CD4-positive, CD25-positive, alpha-beta regulatory T cell (primary cell): ENCODE results near the gene ZFP69B. TPM values are rescaled to one million over a fixed set of nuclear protein-coding genes. Genes with fewer than 3 reads are reported as not detected.

Experiments used
- ATAC-seq, 2 donors: fragments of 150-1000 bp; cut with Tn5 transposase; one replicate each; pipeline ENCODE4 v1.10.0; 2021; ENCODE audit warnings: low read depth in 2 of 2, moderate number of reproducible peaks in 2 of 2, moderate library complexity in 1 of 2
- DNase-seq, 3 donors: peaks; one replicate each; pipeline versions ENCODE4 v3.0.0 to v3.0.0-alpha.2; 2012 to 2022; ENCODE audit warnings: mixed read lengths in 1 of 3
- H3K27ac ChIP-seq: one replicate; pipeline ENCODE4 v1.7.0; 2013; ENCODE audit warnings: mild to moderate bottlenecking, low read length; ENCODE audit not compliant: insufficient read depth, poor library complexity, severe bottlenecking
- H3K27me3 ChIP-seq: one replicate; pipeline ENCODE4 v1.7.0; 2013; ENCODE audit warnings: low read length; ENCODE audit not compliant: control insufficient read depth, insufficient read depth
- H3K36me3 ChIP-seq: one replicate; pipeline ENCODE4 v1.7.0; 2013; ENCODE audit warnings: mild to moderate bottlenecking, low read length, moderate library complexity; ENCODE audit not compliant: control insufficient read depth, insufficient read depth
- H3K4me1 ChIP-seq: 2 replicates; pipeline ENCODE4 v1.7.0; 2013; ENCODE audit warnings: mild to moderate bottlenecking, low read length; ENCODE audit not compliant: insufficient read depth, control insufficient read depth, poor library complexity, severe bottlenecking
- H3K4me3 ChIP-seq: one replicate; pipeline ENCODE4 v1.7.0; 2013; ENCODE audit warnings: low read depth, mild to moderate bottlenecking, low read length, moderate library complexity
- H3K9me3 ChIP-seq, 2 experiments: 1 replicate in 1 of 2; 2 replicates in 1 of 2; pipeline ENCODE4 v1.7.0; 2013; ENCODE audit warnings: low read length in 2 of 2, mild to moderate bottlenecking in 1 of 2, moderate library complexity in 1 of 2; ENCODE audit not compliant: control insufficient read depth in 2 of 2
- H3K27ac Mint-ChIP-seq, 3 donors: one replicate each; pipeline ENCODE4 v1.8.0; 2020 to 2022; ENCODE audit warnings: mild to moderate bottlenecking in 3 of 3, mixed read lengths in 3 of 3, moderate library complexity in 2 of 3
- H3K27me3 Mint-ChIP-seq: one replicate; pipeline ENCODE4 v1.8.0; 2022; ENCODE audit warnings: mild to moderate bottlenecking, mixed read lengths
- H3K36me3 Mint-ChIP-seq: one replicate; pipeline ENCODE4 v1.8.0; 2020; ENCODE audit warnings: mixed read lengths
- H3K4me1 Mint-ChIP-seq, 4 donors: one replicate each; pipeline ENCODE4 v1.8.0; 2020 to 2022; ENCODE audit warnings: mixed read lengths in 4 of 4, mild to moderate bottlenecking in 1 of 4
- H3K4me3 Mint-ChIP-seq, 4 donors: one replicate each; pipeline ENCODE4 v1.8.0; 2020 to 2022; ENCODE audit warnings: mild to moderate bottlenecking in 4 of 4, mixed read lengths in 4 of 4, moderate library complexity in 3 of 4
- H3K9me3 Mint-ChIP-seq, 7 donors: one replicate each; pipeline ENCODE4 v1.8.0; 2020 to 2022; ENCODE audit warnings: mixed read lengths in 7 of 7, mild to moderate bottlenecking in 3 of 7, moderate library complexity in 2 of 7
- polyA plus RNA-seq, 4 donors: library from polyadenylated mRNA; unstranded; fragments of 300-500 nt; fragmentation: Illumina TruSeq; gene quantifications; one replicate each; pipeline ENCODE4 v1.2.3, GENCODE V29; 2021
- total RNA-seq: library from RNA; stranded (reverse); gene quantifications from one replicate; pipeline ENCODE4 v1.2.3, GENCODE V29; 2022

ZFP69B gene
- total and polyA plus RNA-seq, 5 donors from 2014 or later: 1.3 to 2.6 (median 2.0) TPM

DNA sequence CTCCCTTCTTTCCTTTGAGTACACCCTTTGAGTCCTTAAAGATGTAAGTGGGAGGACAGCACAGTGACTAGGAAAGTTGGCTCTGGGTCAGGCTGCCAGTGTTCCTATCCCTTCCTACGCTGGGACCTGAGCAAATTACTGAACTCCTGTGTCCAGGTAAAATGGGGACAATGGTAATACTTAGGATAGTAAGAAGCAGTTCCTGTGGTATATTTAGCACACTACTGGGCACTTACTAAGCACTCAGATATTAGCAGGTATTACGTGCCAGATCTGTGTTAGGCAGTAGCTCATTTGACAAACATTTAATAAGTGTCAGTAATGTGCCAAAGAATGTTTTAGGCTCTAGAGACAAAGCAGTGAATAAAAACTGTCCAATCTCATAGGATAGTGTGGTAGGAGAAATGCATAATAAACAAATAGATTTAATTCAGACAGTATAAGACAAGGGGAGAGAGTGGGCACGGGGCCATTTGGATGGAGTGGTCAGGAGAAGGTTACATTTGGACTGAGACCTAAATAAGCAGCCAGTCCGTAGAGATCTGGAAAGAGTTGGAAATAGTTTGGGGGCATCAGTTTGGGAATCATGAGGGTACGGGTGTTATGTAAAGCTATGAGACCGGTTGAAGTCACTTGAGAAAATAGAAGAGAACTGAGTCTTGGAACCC lies 26.2 kb upstream of the ZFP69B start:
- Mint-ChIP-seq H3K36me3 (peaks cover 53% of the 10 kb centered on the region), H3K27me3 (no peaks in the 10 kb centered on the region), H3K4me1 (peaks cover 5 to 13% (median 7%) of the 10 kb centered on the region in 4 donors), H3K4me3 (peak overlapping the region in 1 of 4 donors; percentile 22), H3K9me3 (peaks cover 0 to 2% (median 0%) of the 10 kb centered on the region in 7 donors), H3K27ac (peak overlapping the region in 2 of 3 donors; percentile 26 to 33)
- Histone ChIP-seq H3K9me3 (no peaks in the 10 kb centered on the region), H3K4me3 (no peak overlapping the region), H3K27ac (no peak overlapping the region), H3K27me3 (no peaks in the 10 kb centered on the region), H3K36me3 (peaks cover 48% of the 10 kb centered on the region), H3K4me1 (no peaks in the 10 kb centered on the region)
- ATAC-seq (no peak), DNase-seq (no peak)

DNA sequence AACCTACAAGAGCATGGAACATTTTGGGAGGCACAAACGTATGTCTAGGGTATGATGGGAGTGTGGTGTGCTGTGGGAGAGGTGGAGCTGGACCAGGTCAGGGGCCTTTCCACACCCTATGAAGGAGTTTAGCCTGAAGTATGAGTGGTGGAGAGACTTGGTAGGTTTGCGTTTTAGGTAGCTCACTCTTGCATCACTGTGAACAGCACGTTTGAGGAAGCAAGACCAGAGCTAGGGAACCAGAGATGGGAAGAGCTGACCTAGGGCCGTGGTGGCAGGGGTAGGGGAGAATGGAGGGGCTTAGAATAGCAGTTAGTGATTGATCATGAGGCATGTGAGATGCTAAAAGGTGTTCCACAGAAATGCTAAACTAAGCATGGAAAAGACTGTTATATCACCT lies 25.1 kb upstream of the ZFP69B start:
- Histone ChIP-seq H3K27ac (no peak overlapping the region), H3K27me3 (no peaks in the 10 kb centered on the region), H3K9me3 (no peaks in the 10 kb centered on the region), H3K4me1 (no peaks in the 10 kb centered on the region), H3K36me3 (peaks cover 39% of the 10 kb centered on the region), H3K4me3 (no peak overlapping the region)
- DNase-seq (no peak), ATAC-seq (no peak)
- peak overlapping the region in 1 of 3 donors; percentile 76 for H3K27ac Mint-ChIP-seq
- H3K4me3 Mint-ChIP-seq: no peak overlapping the region
- H3K27me3 Mint-ChIP-seq: no peaks in the 10 kb centered on the region
- H3K36me3 Mint-ChIP-seq: peaks cover 49% of the 10 kb centered on the region
- peaks cover 0 to 2% (median 0%) of the 10 kb centered on the region in 7 donors for H3K9me3 Mint-ChIP-seq
- H3K4me1 Mint-ChIP-seq: peaks cover 5 to 13% (median 5%) of the 10 kb centered on the region in 4 donors

DNA sequence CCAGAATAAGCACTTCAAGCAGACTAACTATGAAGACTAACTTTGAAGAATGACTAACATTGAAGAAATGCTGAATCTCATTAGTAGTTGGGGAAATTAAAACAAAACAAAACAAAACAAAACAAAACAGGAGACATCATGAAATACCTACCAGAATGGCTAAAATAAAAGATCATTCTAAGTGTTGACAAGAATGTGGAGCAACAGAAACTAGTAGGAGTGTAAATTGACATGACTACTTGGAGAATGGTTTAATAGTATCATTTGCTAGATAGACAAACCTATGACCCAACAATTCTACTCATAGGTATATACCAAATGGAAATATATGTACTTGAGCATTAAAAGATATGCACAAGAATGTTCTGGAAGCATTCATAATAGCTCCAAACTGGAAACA lies 18.9 kb upstream of the ZFP69B start:
- Histone ChIP-seq H3K27me3 (no peaks in the 10 kb centered on the region), H3K9me3 (no peaks in the 10 kb centered on the region), H3K4me1 (no peaks in the 10 kb centered on the region), H3K27ac (no peak overlapping the region), H3K36me3 (no peaks in the 10 kb centered on the region), H3K4me3 (no peak overlapping the region)
- ATAC-seq (no peak), DNase-seq (no peak)
- Mint-ChIP-seq H3K27ac (no peak overlapping the region), H3K4me1 (peaks cover 2 to 11% (median 3%) of the 10 kb centered on the region in 4 donors), H3K27me3 (no peaks in the 10 kb centered on the region), H3K36me3 (peaks cover 9% of the 10 kb centered on the region), H3K9me3 (no peaks in the 10 kb centered on the region), H3K4me3 (no peak overlapping the region)

DNA sequence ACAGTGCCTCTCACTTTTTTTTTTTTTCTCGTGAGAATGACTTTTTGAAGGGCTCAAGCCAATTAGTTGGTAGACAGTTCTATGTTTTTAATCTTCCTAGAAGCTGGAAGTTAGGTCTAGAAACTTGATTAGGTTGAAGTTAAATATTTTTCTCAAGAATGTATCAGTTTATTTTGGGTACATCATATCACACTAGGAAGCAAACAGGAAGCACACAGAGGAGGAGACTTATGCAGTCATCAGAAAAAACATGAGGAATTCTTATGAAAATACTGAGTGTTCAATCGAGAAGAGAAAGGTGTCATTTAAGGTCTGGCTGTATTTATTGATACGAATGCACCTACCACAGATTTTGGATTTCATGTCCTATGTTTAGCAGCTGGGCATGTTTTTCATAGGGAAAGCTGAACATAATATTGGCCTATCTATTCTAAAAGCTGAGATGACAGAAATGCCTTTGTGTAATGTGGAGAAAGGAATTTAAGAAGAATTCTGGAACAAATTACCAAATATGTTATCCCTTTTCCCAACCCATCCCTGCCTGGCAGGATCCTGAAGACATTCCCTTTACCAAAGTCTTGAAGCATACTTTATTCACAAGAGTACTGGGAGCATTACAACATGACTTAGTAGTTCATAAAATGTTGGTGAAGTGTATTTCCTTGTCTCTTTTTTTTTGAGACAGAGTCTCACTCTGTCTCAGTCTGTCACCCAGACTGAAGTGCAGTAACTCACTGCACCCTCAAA lies 17.5 kb upstream of the ZFP69B start:
- no peaks in the 10 kb centered on the region for H3K27me3 Mint-ChIP-seq
- H3K4me3 Mint-ChIP-seq: no peak overlapping the region
- H3K36me3 Mint-ChIP-seq: peaks cover 5% of the 10 kb centered on the region
- Histone ChIP-seq H3K4me3 (no peak overlapping the region), H3K27me3 (no peaks in the 10 kb centered on the region), H3K4me1 (no peaks in the 10 kb centered on the region), H3K27ac (no peak overlapping the region), H3K9me3 (no peaks in the 10 kb centered on the region), H3K36me3 (no peaks in the 10 kb centered on the region)
- H3K9me3 Mint-ChIP-seq: no peaks in the 10 kb centered on the region
- DNase-seq (no peak), ATAC-seq (no peak)
- peak overlapping the region in 1 of 3 donors; percentile 84 for H3K27ac Mint-ChIP-seq
- peaks cover 0 to 13% (median 1%) of the 10 kb centered on the region in 4 donors for H3K4me1 Mint-ChIP-seq

DNA sequence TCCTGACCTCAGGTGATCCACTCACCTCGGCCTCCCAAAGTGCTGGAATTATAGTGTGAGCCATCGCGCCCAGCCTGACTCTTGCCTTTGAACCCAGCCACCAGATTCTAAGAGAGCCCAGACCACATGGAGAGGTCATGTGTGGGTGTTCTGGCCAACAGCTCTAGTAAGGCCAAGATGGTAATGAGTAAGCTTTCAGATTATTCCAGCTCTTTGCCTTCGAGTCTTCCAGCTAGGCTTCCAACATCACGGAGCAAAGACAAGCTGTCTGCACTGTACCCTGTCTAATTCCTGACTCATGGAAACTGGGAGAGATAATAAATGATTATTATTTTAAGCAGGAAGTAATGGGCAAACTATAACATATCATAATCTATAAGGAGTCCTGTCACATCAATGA lies 14.8 kb upstream of the ZFP69B start:
- Histone ChIP-seq H3K27ac (no peak overlapping the region), H3K36me3 (no peaks in the 10 kb centered on the region), H3K27me3 (no peaks in the 10 kb centered on the region), H3K4me3 (no peak overlapping the region), H3K4me1 (no peaks in the 10 kb centered on the region), H3K9me3 (no peaks in the 10 kb centered on the region)
- Mint-ChIP-seq H3K27me3 (no peaks in the 10 kb centered on the region), H3K4me3 (no peak overlapping the region), H3K9me3 (no peaks in the 10 kb centered on the region), H3K4me1 (peaks cover 5 to 22% (median 7%) of the 10 kb centered on the region in 4 donors), H3K27ac (no peak overlapping the region), H3K36me3 (peaks cover 5% of the 10 kb centered on the region)
- ATAC-seq (no peak), DNase-seq (no peak)

- Mint-ChIP-seq H3K27me3 (no peaks in the 10 kb centered on the region), H3K9me3 (no peaks in the 10 kb centered on the region), H3K4me3 (no peak overlapping the region), H3K4me1 (peaks cover 5 to 22% (median 7%) of the 10 kb centered on the region in 4 donors), H3K36me3 (peaks cover 5% of the 10 kb centered on the region), H3K27ac (no peak overlapping the region)
- no peak overlapping the region for H3K27ac ChIP-seq
- H3K4me3 ChIP-seq: no peak overlapping the region
- no peak for DNase-seq
- ATAC-seq: no peak
- H3K9me3 ChIP-seq: no peaks in the 10 kb centered on the region
- H3K27me3 ChIP-seq: no peaks in the 10 kb centered on the region
- no peaks in the 10 kb centered on the region for H3K36me3 ChIP-seq
- H3K4me1 ChIP-seq: no peaks in the 10 kb centered on the region
Observed at GRCh38 chr1:40435876-40436275, 14.4 kb upstream of the ZFP69B start.

GRCh38 chr1:40438391-40439015 lies 11.8 kb upstream of the ZFP69B start:
- Mint-ChIP-seq H3K4me1 (peaks cover 4 to 16% (median 6%) of the 10 kb centered on the region in 4 donors), H3K27ac (no peak overlapping the region), H3K36me3 (peaks cover 5% of the 10 kb centered on the region), H3K9me3 (no peaks in the 10 kb centered on the region), H3K4me3 (no peak overlapping the region), H3K27me3 (no peaks in the 10 kb centered on the region)
- Histone ChIP-seq H3K27ac (no peak overlapping the region), H3K36me3 (no peaks in the 10 kb centered on the region), H3K27me3 (no peaks in the 10 kb centered on the region), H3K4me1 (no peaks in the 10 kb centered on the region), H3K4me3 (no peak overlapping the region), H3K9me3 (no peaks in the 10 kb centered on the region)
- ATAC-seq: peak in 1 of 2 donors; percentile 37
- peak in 2 of 3 donors; percentile 33 to 39 for DNase-seq
